Liver (tissue), 9 donors: ENCODE measurements around the gene ATP6V1G2. TPM values are rescaled to one million over a fixed set of nuclear protein-coding genes. Genes with fewer than 3 reads are reported as not detected.
"Not testable (repeated sequence)": the region's sequence is repeated elsewhere in the genome, so short reads cannot be mapped to it uniquely, and the experiment has no call there.

Experiments
- DNase-seq: peaks from one replicate; pipeline ENCODE4 v3.0.0-alpha.2; 2017; ENCODE audit warnings: low spot score
- H3K27ac ChIP-seq, 2 donors: one replicate each; pipeline ENCODE4 v1.7.0; 2013; ENCODE audit warnings: inconsistent platforms in 2 of 2, low read length in 2 of 2, control low read depth in 1 of 2, low read depth in 1 of 2, mild to moderate bottlenecking in 1 of 2
- H3K27me3 ChIP-seq, 4 donors: one replicate each; pipeline versions ENCODE4 v1.6.1 to v1.7.0; 2013; ENCODE audit warnings: low read length in 3 of 4, inconsistent platforms in 1 of 4, mild to moderate bottlenecking in 1 of 4, moderate library complexity in 1 of 4; ENCODE audit not compliant: control insufficient read depth in 4 of 4, insufficient read depth in 4 of 4
- H3K36me3 ChIP-seq, 4 donors: one replicate each; pipeline versions ENCODE4 v1.6.1 to v1.7.0; 2013; ENCODE audit warnings: low read length in 3 of 4, mild to moderate bottlenecking in 3 of 4, low read depth in 1 of 4, moderate library complexity in 1 of 4; ENCODE audit not compliant: control insufficient read depth in 4 of 4, insufficient read depth in 3 of 4
- H3K4me1 ChIP-seq, 4 donors: one replicate each; pipeline versions ENCODE4 v1.6.1 to v1.7.0; 2013; ENCODE audit warnings: low read length in 3 of 4, mild to moderate bottlenecking in 3 of 4, moderate library complexity in 1 of 4; ENCODE audit not compliant: control insufficient read depth in 4 of 4, insufficient read depth in 4 of 4
- H3K4me3 ChIP-seq, 3 donors: one replicate each; pipeline versions ENCODE4 v1.6.1 to v1.7.0; 2013; ENCODE audit warnings: low read length in 3 of 3, control low read depth in 1 of 3, low read depth in 1 of 3, mild to moderate bottlenecking in 1 of 3
- H3K9ac ChIP-seq, 2 donors: one replicate each; pipeline ENCODE4 v1.7.0; 2013; ENCODE audit warnings: low read length in 2 of 2, mild to moderate bottlenecking in 2 of 2, moderate library complexity in 2 of 2, control low read depth in 1 of 2, low read depth in 1 of 2
- H3K9me3 ChIP-seq, 4 donors: one replicate each; pipeline versions ENCODE4 v1.6.1 to v1.7.0; 2013; ENCODE audit warnings: low read length in 3 of 4; ENCODE audit not compliant: control insufficient read depth in 4 of 4
- EGR1 ChIP-seq, 2 donors: IDR thresholded peaks; 2 replicates each; pipeline ENCODE4 v1.6.1; 2016 to 2018; ENCODE audit warnings: antibody characterized with exemption in 2 of 2, low read depth in 2 of 2
- FOXA1 ChIP-seq: IDR thresholded peaks from 2 replicates; pipeline ENCODE4 v1.6.1; 2016; ENCODE audit warnings: antibody characterized with exemption
- GABPA ChIP-seq, 2 donors: IDR thresholded peaks in 1 of 2; conservative IDR thresholded peaks in 1 of 2; 2 replicates each; pipeline ENCODE4 v1.6.1; 2016; ENCODE audit warnings: antibody characterized with exemption in 2 of 2, mild to moderate bottlenecking in 1 of 2, moderate library complexity in 1 of 2
- HNF4A ChIP-seq, 2 donors: conservative IDR thresholded peaks; 2 replicates each; pipeline ENCODE4 v1.6.1; 2016; ENCODE audit warnings: antibody characterized with exemption in 2 of 2, mild to moderate bottlenecking in 2 of 2
- HNF4G ChIP-seq: IDR thresholded peaks from 2 replicates; pipeline ENCODE4 v1.6.1; 2016; ENCODE audit warnings: antibody characterized with exemption
- JUND ChIP-seq, 2 donors: IDR thresholded peaks; 2 replicates each; pipeline ENCODE4 v1.6.1; 2016; ENCODE audit warnings: antibody characterized with exemption in 2 of 2
- RAD21 ChIP-seq, 2 donors: IDR thresholded peaks; 2 replicates each; pipeline ENCODE4 v1.6.1; 2016; ENCODE audit warnings: antibody characterized with exemption in 2 of 2, mild to moderate bottlenecking in 2 of 2
- RXRA ChIP-seq, 2 donors: IDR thresholded peaks; 2 replicates each; pipeline ENCODE4 v1.6.1; 2017 to 2018; ENCODE audit warnings: antibody characterized with exemption in 2 of 2, mild to moderate bottlenecking in 1 of 2
- SP1 ChIP-seq: IDR thresholded peaks from 2 replicates; pipeline ENCODE4 v1.6.1; 2018; ENCODE audit warnings: antibody characterized with exemption, mild to moderate bottlenecking
- TAF1 ChIP-seq: conservative IDR thresholded peaks from 2 replicates; pipeline ENCODE4 v1.6.1; 2016; ENCODE audit warnings: antibody characterized with exemption, mild to moderate bottlenecking
- YY1 ChIP-seq: IDR thresholded peaks from 2 replicates; pipeline ENCODE4 v1.6.1; 2016; ENCODE audit warnings: antibody characterized with exemption, mild to moderate bottlenecking
- WGBS: extraction: QIAGEN DNeasy Blood & Tissue Kit; methylation state at CpG from one replicate; pipeline ENCODE4 v1.1.7; 2013; 5-methylcytosine and 5-hydroxymethylcytosine counted together
- polyA plus RNA-seq, 2 donors: library from polyadenylated mRNA; stranded (reverse) in 1 of 2; unstranded in 1 of 2; fragments of 200-250 nt in 1 of 2; fragments of >200 nt in 1 of 2; fragmentation: Nextera tagmentation in 1 of 2; extraction: Ambion mirVana in 1 of 2; gene quantifications; one replicate each; pipeline versions ENCODE4 v1.2.1 to v1.2.3, GENCODE V29; 2013 to 2015
- total RNA-seq, 2 donors: library from RNA; depleted of rRNA; stranded (reverse); fragments of >200 nt; gene quantifications; one replicate each; pipeline ENCODE4 v1.2.3, GENCODE V29; 2014
- TF ChIP-seq, protein P1 (sequence below): IDR thresholded peaks from 2 replicates; pipeline ENCODE4 v1.6.1; 2016; ENCODE audit warnings: antibody characterized with exemption
- TF ChIP-seq, protein P2 (sequence below): fragments of 150-350 bp; IDR thresholded peaks from 2 replicates; pipeline ENCODE4 v1.5.1; 2017; ENCODE audit warnings: improper control_type of control experiment, low read depth, low read length; ENCODE audit not compliant: missing input control
- TF ChIP-seq, protein P3 (sequence below): IDR thresholded peaks from 2 replicates; pipeline ENCODE4 v1.6.1; 2016; ENCODE audit warnings: antibody characterized with exemption
- TF ChIP-seq, protein P4 (sequence below): IDR thresholded peaks from 2 replicates; pipeline ENCODE4 v1.6.1; 2016; ENCODE audit warnings: antibody characterized with exemption
- donor health status: healthy.
- donor health status: healthy.
- donor health status: healthy.
- donor health status: healthy.
- donor health status: healthy.

ATP6V1G2 gene
- total and polyA plus RNA-seq, 4 donors, result 0.14 to 0.36 (median 0.26) TPM

DNA sequence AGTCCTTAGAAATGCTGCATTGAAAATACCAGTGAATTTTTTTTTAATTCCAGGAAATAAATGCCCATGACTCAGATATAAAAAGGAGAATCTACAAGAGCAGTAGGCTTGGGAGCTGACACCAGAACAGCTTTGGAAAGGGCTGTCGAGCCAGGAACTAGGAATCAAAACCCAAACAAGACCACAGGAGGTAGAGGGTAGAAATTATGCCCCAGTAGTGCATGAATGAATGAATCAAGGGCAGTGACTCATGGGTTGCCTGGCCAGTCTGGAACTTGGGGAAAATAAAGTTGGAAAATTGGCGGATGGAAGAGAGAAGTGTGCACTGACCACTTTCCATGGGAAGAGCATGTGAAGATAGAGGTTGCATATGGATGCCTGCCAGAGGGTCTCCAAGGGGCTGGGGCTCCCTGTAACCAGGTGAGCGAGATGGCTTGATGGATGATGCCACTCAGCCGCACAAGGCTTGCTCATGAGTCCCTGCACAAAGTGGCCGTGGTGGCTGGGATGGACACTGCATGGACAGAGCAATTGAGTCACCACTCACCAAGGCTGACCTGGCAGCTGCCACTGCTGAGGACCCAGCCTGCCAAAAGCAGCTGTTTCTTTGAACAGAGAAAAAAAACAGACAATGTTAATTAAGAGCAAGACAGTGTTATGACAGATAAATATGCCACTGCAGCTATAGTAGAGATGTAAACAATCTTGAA, 32.8 kb downstream of the ATP6V1G2 start:
- no peak overlapping the region for H3K4me3 ChIP-seq
- DNase-seq, result no peak
- TF ChIP-seq, protein P1, sequence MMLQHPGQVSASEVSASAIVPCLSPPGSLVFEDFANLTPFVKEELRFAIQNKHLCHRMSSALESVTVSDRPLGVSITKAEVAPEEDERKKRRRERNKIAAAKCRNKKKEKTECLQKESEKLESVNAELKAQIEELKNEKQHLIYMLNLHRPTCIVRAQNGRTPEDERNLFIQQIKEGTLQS, result no peak
- no peak for TF ChIP-seq YY1
- TF ChIP-seq, protein P2, sequence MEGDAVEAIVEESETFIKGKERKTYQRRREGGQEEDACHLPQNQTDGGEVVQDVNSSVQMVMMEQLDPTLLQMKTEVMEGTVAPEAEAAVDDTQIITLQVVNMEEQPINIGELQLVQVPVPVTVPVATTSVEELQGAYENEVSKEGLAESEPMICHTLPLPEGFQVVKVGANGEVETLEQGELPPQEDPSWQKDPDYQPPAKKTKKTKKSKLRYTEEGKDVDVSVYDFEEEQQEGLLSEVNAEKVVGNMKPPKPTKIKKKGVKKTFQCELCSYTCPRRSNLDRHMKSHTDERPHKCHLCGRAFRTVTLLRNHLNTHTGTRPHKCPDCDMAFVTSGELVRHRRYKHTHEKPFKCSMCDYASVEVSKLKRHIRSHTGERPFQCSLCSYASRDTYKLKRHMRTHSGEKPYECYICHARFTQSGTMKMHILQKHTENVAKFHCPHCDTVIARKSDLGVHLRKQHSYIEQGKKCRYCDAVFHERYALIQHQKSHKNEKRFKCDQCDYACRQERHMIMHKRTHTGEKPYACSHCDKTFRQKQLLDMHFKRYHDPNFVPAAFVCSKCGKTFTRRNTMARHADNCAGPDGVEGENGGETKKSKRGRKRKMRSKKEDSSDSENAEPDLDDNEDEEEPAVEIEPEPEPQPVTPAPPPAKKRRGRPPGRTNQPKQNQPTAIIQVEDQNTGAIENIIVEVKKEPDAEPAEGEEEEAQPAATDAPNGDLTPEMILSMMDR, result no peak
- TF ChIP-seq TAF1, result no peak
- TF ChIP-seq HNF4G, result no peak
- TF ChIP-seq, protein P3, sequence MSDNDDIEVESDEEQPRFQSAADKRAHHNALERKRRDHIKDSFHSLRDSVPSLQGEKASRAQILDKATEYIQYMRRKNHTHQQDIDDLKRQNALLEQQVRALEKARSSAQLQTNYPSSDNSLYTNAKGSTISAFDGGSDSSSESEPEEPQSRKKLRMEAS, result no peak
- no peak for TF ChIP-seq HNF4A (conservative IDR thresholded peaks at IDR 0.05)
- no peak for TF ChIP-seq RAD21 (IDR thresholded peaks at IDR 0.05)
- no peak for TF ChIP-seq EGR1 (IDR thresholded peaks at IDR 0.05; ENCODE audit: low read depth in 2 of 2)
- no peak for TF ChIP-seq RXRA (IDR thresholded peaks at IDR 0.05)
- no peak for TF ChIP-seq GABPA (IDR thresholded peaks at IDR 0.05 in 1 of 2, conservative IDR thresholded peaks at IDR 0.05 in 1 of 2)

DNA sequence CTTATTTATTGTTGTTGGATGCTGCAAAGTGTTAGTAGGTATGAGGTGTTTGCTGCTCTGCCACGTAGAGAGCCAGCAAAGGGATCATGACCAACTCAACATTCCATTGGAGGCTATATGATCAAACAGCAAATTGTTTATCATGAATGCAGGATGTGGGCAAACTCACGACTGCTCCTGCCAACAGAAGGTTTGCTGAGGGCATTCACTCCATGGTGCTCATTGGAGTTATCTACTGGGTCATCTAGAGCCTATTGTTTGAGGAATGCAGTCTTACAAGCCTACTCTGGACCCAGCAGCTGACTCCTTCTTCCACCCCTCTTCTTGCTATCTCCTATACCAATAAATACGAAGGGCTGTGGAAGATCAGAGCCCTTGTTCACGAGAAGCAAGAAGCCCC, 36.4 kb downstream of the ATP6V1G2 start:
- TF ChIP-seq JUND (IDR thresholded peaks at IDR 0.05) (no peak), FOXA1 (no peak), SP1 (no peak)
- TF ChIP-seq, protein P4, sequence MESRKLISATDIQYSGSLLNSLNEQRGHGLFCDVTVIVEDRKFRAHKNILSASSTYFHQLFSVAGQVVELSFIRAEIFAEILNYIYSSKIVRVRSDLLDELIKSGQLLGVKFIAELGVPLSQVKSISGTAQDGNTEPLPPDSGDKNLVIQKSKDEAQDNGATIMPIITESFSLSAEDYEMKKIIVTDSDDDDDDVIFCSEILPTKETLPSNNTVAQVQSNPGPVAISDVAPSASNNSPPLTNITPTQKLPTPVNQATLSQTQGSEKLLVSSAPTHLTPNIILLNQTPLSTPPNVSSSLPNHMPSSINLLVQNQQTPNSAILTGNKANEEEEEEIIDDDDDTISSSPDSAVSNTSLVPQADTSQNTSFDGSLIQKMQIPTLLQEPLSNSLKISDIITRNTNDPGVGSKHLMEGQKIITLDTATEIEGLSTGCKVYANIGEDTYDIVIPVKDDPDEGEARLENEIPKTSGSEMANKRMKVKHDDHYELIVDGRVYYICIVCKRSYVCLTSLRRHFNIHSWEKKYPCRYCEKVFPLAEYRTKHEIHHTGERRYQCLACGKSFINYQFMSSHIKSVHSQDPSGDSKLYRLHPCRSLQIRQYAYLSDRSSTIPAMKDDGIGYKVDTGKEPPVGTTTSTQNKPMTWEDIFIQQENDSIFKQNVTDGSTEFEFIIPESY, result no peak
- TF ChIP-seq, protein P1, result no peak
- Histone ChIP-seq H3K27me3 (no peaks in the 10 kb centered on the region), H3K9ac (no peak overlapping the region), H3K4me1 (no peaks in the 10 kb centered on the region), H3K4me3 (no peak overlapping the region), H3K36me3 (no peaks in the 10 kb centered on the region), H3K27ac (no peak overlapping the region), H3K9me3 (no peaks in the 10 kb centered on the region)
- 86% methylated on average over 4 of the region's 4 CpGs for WGBS
- no peak for DNase-seq

More for the DNA sequence above, 32.8 kb downstream of the ATP6V1G2 start:
- Histone ChIP-seq H3K9me3 (no peaks in the 10 kb centered on the region), H3K27ac (no peak overlapping the region), H3K36me3 (no peaks in the 10 kb centered on the region), H3K4me1 (no peaks in the 10 kb centered on the region), H3K27me3 (no peaks in the 10 kb centered on the region), H3K9ac (no peak overlapping the region)
- WGBS, result 68% methylated on average over 5 of the region's 5 CpGs

DNA sequence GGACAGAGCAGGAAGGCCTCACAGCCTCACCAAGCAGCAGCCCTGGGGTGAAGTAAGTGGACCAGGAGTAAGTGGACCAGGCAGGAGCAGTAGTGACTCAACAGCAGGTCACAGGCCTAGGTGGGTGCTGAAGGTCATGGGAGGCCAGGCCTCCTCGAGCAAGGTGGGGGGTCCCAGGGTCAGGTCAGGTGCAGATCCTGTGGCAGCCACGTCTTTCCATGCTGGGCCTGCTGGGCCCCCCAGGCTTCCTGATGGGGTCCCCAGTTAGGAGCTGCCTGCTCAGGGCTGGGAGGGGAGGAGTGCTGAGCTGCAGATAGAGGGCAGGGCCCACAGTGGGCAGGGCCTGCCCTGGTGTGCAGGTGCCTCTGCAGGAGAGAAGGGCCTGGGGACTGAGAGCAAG, 37.4 kb downstream of the ATP6V1G2 start:
- WGBS, result 64% methylated on average over 2 of the region's 2 CpGs
- H3K27ac ChIP-seq, H3K36me3 ChIP-seq, H3K9me3 ChIP-seq, H3K4me3 ChIP-seq, DNase-seq, H3K9ac ChIP-seq, H3K27me3 ChIP-seq, H3K4me1 ChIP-seq: not testable (repeated sequence)
